B cell (primary cell): ENCODE results near the gene SH3BGRL3. TPM values are rescaled to one million over a fixed set of nuclear protein-coding genes. Genes with fewer than 3 reads are reported as not detected.

Experiments used
- ATAC-seq: fragments of 200-7000 bp; cut with Tn5 transposase; one replicate; pipeline ENCODE4 v1.10.0; 2021; ENCODE audit warnings: low read depth, mild to moderate bottlenecking, moderate number of reproducible peaks, moderate library complexity
- CTCF ChIA-PET: fragments of 350-600 bp; sonication (Branson Sonifier 250); formaldehyde crosslinking; loops from one replicate; lab custom pipeline; 2021; ENCODE audit warnings: antibody characterized with exemption, inconsistent platforms; lab: Charles Lee
- POLR2A ChIA-PET: fragments of 350-600 bp; sonication (Branson Sonifier 250); formaldehyde crosslinking; loops from one replicate; lab custom pipeline; 2021; ENCODE audit warnings: antibody characterized with exemption; lab: Charles Lee
- DNase-seq: peaks from one replicate; pipeline ENCODE4 v3.0.0; 2013
- H2AFZ ChIP-seq: 2 replicates; pipeline ENCODE4 v1.6.1; 2012; ENCODE audit warnings: mild to moderate bottlenecking, low read depth, low read length; ENCODE audit not compliant: insufficient read depth, poor library complexity, severe bottlenecking
- H3K27ac ChIP-seq, 2 donors: 1 replicate in 1 of 2; 2 replicates in 1 of 2; pipeline ENCODE4 v1.5.1; 2012 to 2013; ENCODE audit warnings: low read length in 2 of 2, mild to moderate bottlenecking in 2 of 2, moderate library complexity in 1 of 2
- H3K27me3 ChIP-seq, 4 experiments: fragments of 200-600 bp in 1 of 4; sonication (generic) in 1 of 4; replicated peaks in 1 of 4; 1 replicate in 2 of 4; 2 replicates in 2 of 4; pipeline versions ENCODE4 v1.6.1 to v1.7.0; 2013 to 2016; ENCODE audit warnings: low read length in 3 of 4, mild to moderate bottlenecking in 2 of 4, mixed read lengths in 1 of 4, moderate library complexity in 1 of 4; ENCODE audit not compliant: insufficient read depth in 4 of 4, control insufficient read depth in 3 of 4; ENCODE audit errors: control extremely low read depth in 1 of 4
- H3K36me3 ChIP-seq, 2 experiments: replicated peaks in 1 of 2; 1 replicate in 1 of 2; 2 replicates in 1 of 2; pipeline versions ENCODE4 v1.6.1 to v1.7.1; 2013; ENCODE audit warnings: low read length in 1 of 2; ENCODE audit not compliant: insufficient read depth in 2 of 2, control insufficient read depth in 1 of 2; ENCODE audit errors: control extremely low read depth in 1 of 2, extremely low read depth in 1 of 2
- H3K4me1 ChIP-seq, 2 donors: fragments of 200-600 bp in 1 of 2; sonication (generic) in 1 of 2; 1 replicate in 1 of 2; 2 replicates in 1 of 2; pipeline versions ENCODE4 v1.5.1 to v1.6.1; 2013 to 2017; ENCODE audit warnings: low read length in 2 of 2; ENCODE audit not compliant: control insufficient read depth in 2 of 2, insufficient read depth in 2 of 2
- H3K4me2 ChIP-seq: replicated peaks from 2 replicates; pipeline ENCODE3; 2012; ENCODE audit warnings: mild to moderate bottlenecking, low read depth, low read length; ENCODE audit not compliant: poor library complexity, severe bottlenecking
- H3K4me3 ChIP-seq, 5 experiments: fragments of 200-600 bp in 1 of 5; sonication (generic) in 1 of 5; 1 replicate in 3 of 5; 2 replicates in 2 of 5; pipeline versions ENCODE4 v1.5.1 to v1.7.0; 2011 to 2016; ENCODE audit warnings: low read length in 4 of 5, mild to moderate bottlenecking in 4 of 5, low read depth in 2 of 5, control low read depth in 1 of 5, moderate library complexity in 1 of 5; ENCODE audit not compliant: insufficient read depth in 1 of 5; ENCODE audit errors: control extremely low read depth in 1 of 5, extremely low read depth in 1 of 5
- H3K79me2 ChIP-seq: fragments of 200-600 bp; sonication (generic); one replicate; pipeline ENCODE4 v1.6.0; 2016; ENCODE audit warnings: low read length; ENCODE audit not compliant: control insufficient read depth, insufficient read depth
- H3K9ac ChIP-seq: fragments of 200-600 bp; sonication (generic); 2 replicates; pipeline ENCODE4 v1.6.1; 2017; ENCODE audit warnings: mild to moderate bottlenecking, low read length, moderate library complexity
- H3K9me3 ChIP-seq, 3 donors: one replicate each; pipeline versions ENCODE4 v1.6.1 to v1.7.1; 2013; ENCODE audit warnings: low read length in 2 of 3; ENCODE audit not compliant: control insufficient read depth in 2 of 3, insufficient read depth in 1 of 3; ENCODE audit errors: control extremely low read depth in 1 of 3
- H4K20me1 ChIP-seq: 2 replicates; pipeline ENCODE4 v1.6.0; 2012; ENCODE audit warnings: mild to moderate bottlenecking, low read length; ENCODE audit not compliant: insufficient read depth, control insufficient read depth, poor library complexity, severe bottlenecking
- H3K27ac Mint-ChIP-seq: one replicate; pipeline ENCODE4 v1.8.0; 2021; ENCODE audit warnings: mixed read lengths
- H3K27me3 Mint-ChIP-seq: one replicate; pipeline ENCODE4 v1.8.0; 2021; ENCODE audit warnings: mixed read lengths
- H3K4me1 Mint-ChIP-seq: one replicate; pipeline ENCODE4 v1.8.0; 2021; ENCODE audit warnings: mixed read lengths
- H3K4me3 Mint-ChIP-seq: one replicate; pipeline ENCODE4 v1.8.0; 2021; ENCODE audit warnings: mixed read lengths
- H3K9me3 Mint-ChIP-seq: one replicate; pipeline ENCODE4 v1.8.0; 2022; ENCODE audit warnings: mixed read lengths; ENCODE audit not compliant: insufficient read depth
- CTCF ChIP-seq: fragments of 200-600 bp; IDR thresholded peaks from one replicate; pipeline ENCODE4 v1.8.0; 2022; ENCODE audit warnings: antibody characterized with exemption, mild to moderate bottlenecking
- EZH2 ChIP-seq: IDR thresholded peaks from 2 replicates; pipeline ENCODE4 v1.6.1; 2012; ENCODE audit warnings: borderline replicate concordance, low read depth, mild to moderate bottlenecking, moderate library complexity, low read length; ENCODE audit not compliant: insufficient read depth, poor library complexity, severe bottlenecking
- WGBS: methylation state at CpG from one replicate; pipeline ENCODE4 v1.1.5; 2013; ENCODE audit warnings: missing lambda C conversion rate; ENCODE audit not compliant: insufficient coverage; 5-methylcytosine and 5-hydroxymethylcytosine counted together
- intact Hi-C: fragments of 100-400 bp; cut with micrococcal nuclease; formaldehyde crosslinking; loops from one replicate; pipeline ENCODE4 v1.10.0; 2022
- polyA plus RNA-seq: library from polyadenylated mRNA; depleted of rRNA; stranded (reverse); fragments of >200 nt; gene quantifications from 2 replicates; pipeline ENCODE4 v1.2.3, GENCODE V29; 2012
- total RNA-seq, 2 donors: library from RNA; stranded (reverse); fragments of 120-200 nt in 1 of 2; gene quantifications; 1 replicate in 1 of 2; 2 replicates in 1 of 2; pipeline versions ENCODE4 v1.2.3 to v1.2.4, GENCODE V29; 2013 to 2022

The SH3BGRL3 gene
- total and polyA plus RNA-seq, 2 donors (not counting 1 experiment from before 2014, with no cell fraction given): 150 to 232 TPM

GRCh38 chr1:26306290-26307229 is 26.7 kb downstream of the SH3BGRL3 start, which contains the start of gene UBXN11:
Gene UBXN11 (minus strand): TSS chr1:26306636. CDS start chr1:26302883, 3,753 bp downstream.
- Histone ChIP-seq H3K79me2 (peaks cover 49% of the 10 kb centered on the region), H3K36me3 (no peaks in the 10 kb centered on the region), H3K4me2 (peak within 1 kb of the TSS; percentile 96), H3K4me1 (peaks cover 17 to 29% of the 10 kb centered on the region in 2 donors), H3K9me3 (no peaks in the 10 kb centered on the region), H3K27ac (peak within 1 kb of the TSS; percentile 52 to 87), H3K9ac (peak within 1 kb of the TSS; percentile 89), H3K4me3 (peak within 1 kb of the TSS; percentile 60 to 99 (median 74)), H4K20me1 (no peaks in the 10 kb centered on the region), H3K27me3 (no peaks in the 10 kb centered on the region), H2AFZ (peak within 1 kb of the TSS; percentile 99)
- POLR2A ChIA-PET: interaction anchor here (0.6 to 5.6 kb wide), 8 partner anchors 9 to 698 kb away, joined by 3 to 47 read pairs (median 6); partner anchors contain the start of gene CD52
- Mint-ChIP-seq H3K27ac (peak within 1 kb of the TSS; percentile 93), H3K27me3 (no peaks in the 10 kb centered on the region), H3K4me1 (peaks cover 27% of the 10 kb centered on the region), H3K9me3 (no peaks in the 10 kb centered on the region), H3K4me3 (peak within 1 kb of the TSS; percentile 95)
- CTCF ChIA-PET: interaction anchor here (0.7 to 30.0 kb wide), 7 partner anchors 9 to 928 kb away, joined by 3 to 1400 read pairs (median 6); partner anchors contain the start of genes SH3BGRL3 and WDTC1
- no peak for TF ChIP-seq EZH2
- no peak for TF ChIP-seq CTCF
- ATAC-seq (peak; percentile 100), DNase-seq (peak; percentile 94)
- intact Hi-C loops: loop anchor here (1.0 kb wide), 2 partner anchors 11 to 17 kb away; partner anchors contain the start of gene CD52
- under 1% methylated on average over 39 of the region's 51 CpGs for WGBS
